Measurements from ENCODE around the gene CCDC116.
"Not testable (repeated sequence)": the region's sequence is repeated elsewhere in the genome, so short reads cannot be mapped to it uniquely, and the experiment has no call there.

The CCDC116 gene

GRCh38 chr22:21606775-21607174, 25.8 kb upstream of the CCDC116 start:
- H3K4me2 ChIP-seq = no peak overlapping the region
- TF ChIP-seq Cebpa-rat (IDR thresholded peaks at IDR 0.05) = no peak

GRCh38 chr22:21609556-21610157, 22.9 kb upstream of the CCDC116 start:
- H3K4me3 ChIP-seq, H3K27ac ChIP-seq, H3K9ac ChIP-seq, H3K4me2 ChIP-seq, H3K9me3 ChIP-seq, H3K27me3 ChIP-seq: not testable (repeated sequence)
- Histone ChIP-seq H3K4me1 (peaks cover 19% of the 10 kb centered on the region), H4K20me1 (peaks cover 100% of the 10 kb centered on the region), H3K36me3 (peaks cover 97% of the 10 kb centered on the region)

More at GRCh38 chr22:21606775-21607174, 25.8 kb upstream of the CCDC116 start:
- H3K9me3 ChIP-seq = no peaks in the 10 kb centered on the region
- 0 out of 2 replicates have a peak, but pooled peaks cover 5% of the 10 kb centered on the region for H3K4me1 ChIP-seq
- peaks cover 100% of the 10 kb centered on the region for H4K20me1 ChIP-seq
- H3K27me3 ChIP-seq = no peaks in the 10 kb centered on the region
- no peak overlapping the region for H3K4me3 ChIP-seq
- H3K36me3 ChIP-seq = peaks cover 88% of the 10 kb centered on the region
- H3K9ac ChIP-seq = no peak overlapping the region
- H3K27ac ChIP-seq = no peak overlapping the region

GRCh38 chr22:21611210-21611977, 21.2 kb upstream of the CCDC116 start:
- no peak overlapping the region for H3K9ac ChIP-seq
- no peak for TF ChIP-seq Cebpa-rat (IDR thresholded peaks at IDR 0.05)
- no peaks in the 10 kb centered on the region for H3K27me3 ChIP-seq
- H4K20me1 ChIP-seq = peaks cover 100% of the 10 kb centered on the region
- H3K9me3 ChIP-seq = no peaks in the 10 kb centered on the region
- no peak overlapping the region for H3K4me3 ChIP-seq
- peaks cover 32% of the 10 kb centered on the region for H3K4me1 ChIP-seq
- peaks cover 91% of the 10 kb centered on the region for H3K36me3 ChIP-seq
- H3K4me2 ChIP-seq = no peak overlapping the region
- H3K27ac ChIP-seq = no peak overlapping the region

- Histone ChIP-seq H3K27ac (no peak overlapping the region), H3K4me3 (no peak overlapping the region), H4K20me1 (peaks cover 100% of the 10 kb centered on the region), H3K9ac (no peak overlapping the region), H3K4me1 (peaks cover 46% of the 10 kb centered on the region), H3K9me3 (no peaks in the 10 kb centered on the region), H3K27me3 (no peaks in the 10 kb centered on the region), H3K4me2 (no peak overlapping the region), H3K36me3 (peaks cover 79% of the 10 kb centered on the region)
- TF ChIP-seq Cebpa-rat (IDR thresholded peaks at IDR 0.05) = no peak
Observed at GRCh38 chr22:21612858-21613257, 19.7 kb upstream of the CCDC116 start.

- Histone ChIP-seq H3K36me3 (peaks cover 79% of the 10 kb centered on the region), H3K27ac (no peak overlapping the region), H3K4me2 (peak overlapping the region; percentile 18; the same call in 1 of the 2 replicates), H3K4me1 (peaks cover 51% of the 10 kb centered on the region), H4K20me1 (peaks cover 100% of the 10 kb centered on the region), H3K9ac (no peak overlapping the region), H3K27me3 (no peaks in the 10 kb centered on the region), H3K4me3 (no peak overlapping the region), H3K9me3 (no peaks in the 10 kb centered on the region)
- no peak for TF ChIP-seq Cebpa-rat (IDR thresholded peaks at IDR 0.05)
Observed at GRCh38 chr22:21613553-21614233, 18.9 kb upstream of the CCDC116 start.

- Histone ChIP-seq H4K20me1 (peaks cover 100% of the 10 kb centered on the region), H3K9ac (no peak overlapping the region), H3K27me3 (no peaks in the 10 kb centered on the region), H3K27ac (no peak overlapping the region), H3K4me2 (peak overlapping the region; percentile 73), H3K4me3 (no peak overlapping the region), H3K4me1 (peaks cover 61% of the 10 kb centered on the region), H3K9me3 (no peaks in the 10 kb centered on the region), H3K36me3 (peaks cover 80% of the 10 kb centered on the region)
- TF ChIP-seq Cebpa-rat (IDR thresholded peaks at IDR 0.05) = no peak
Observed at GRCh38 chr22:21615731-21616130, 16.8 kb upstream of the CCDC116 start.

- not testable (repeated sequence) for H3K27me3 ChIP-seq, H3K4me3 ChIP-seq, H3K9ac ChIP-seq, H3K9me3 ChIP-seq
- H3K27ac ChIP-seq = peak overlapping the region; percentile 37; the same call in 1 of the 2 replicates
- H3K36me3 ChIP-seq = peaks cover 76% of the 10 kb centered on the region
- H4K20me1 ChIP-seq = peaks cover 100% of the 10 kb centered on the region
- peaks cover 72% of the 10 kb centered on the region for H3K4me1 ChIP-seq
- H3K4me2 ChIP-seq = peak overlapping the region; percentile 73
Observed at GRCh38 chr22:21617337-21617736, 15.2 kb upstream of the CCDC116 start.

GRCh38 chr22:21621025-21621424, 11.5 kb upstream of the CCDC116 start:
- H3K4me2 ChIP-seq = no peak overlapping the region
- H3K27ac ChIP-seq = no peak overlapping the region
- H4K20me1 ChIP-seq = peaks cover 100% of the 10 kb centered on the region
- H3K36me3 ChIP-seq = peaks cover 73% of the 10 kb centered on the region
- TF ChIP-seq Cebpa-rat (IDR thresholded peaks at IDR 0.05) = no peak
- no peaks in the 10 kb centered on the region for H3K27me3 ChIP-seq
- no peaks in the 10 kb centered on the region for H3K9me3 ChIP-seq
- H3K4me1 ChIP-seq = peaks cover 70% of the 10 kb centered on the region
- H3K4me3 ChIP-seq = no peak overlapping the region
- no peak overlapping the region for H3K9ac ChIP-seq

- H3K4me1 ChIP-seq = peaks cover 70% of the 10 kb centered on the region
- no peaks in the 10 kb centered on the region for H3K9me3 ChIP-seq
- peaks cover 100% of the 10 kb centered on the region for H4K20me1 ChIP-seq
- no peak overlapping the region for H3K27ac ChIP-seq
- H3K9ac ChIP-seq = no peak overlapping the region
- H3K27me3 ChIP-seq = no peaks in the 10 kb centered on the region
- H3K36me3 ChIP-seq = peaks cover 86% of the 10 kb centered on the region
- TF ChIP-seq Cebpa-rat (IDR thresholded peaks at IDR 0.05) = no peak
- H3K4me3 ChIP-seq = no peak overlapping the region
- H3K4me2 ChIP-seq = no peak overlapping the region
Observed at GRCh38 chr22:21622011-21622918, 10.3 kb upstream of the CCDC116 start.
